ENCODE results near the gene SLC43A1.

DNA sequence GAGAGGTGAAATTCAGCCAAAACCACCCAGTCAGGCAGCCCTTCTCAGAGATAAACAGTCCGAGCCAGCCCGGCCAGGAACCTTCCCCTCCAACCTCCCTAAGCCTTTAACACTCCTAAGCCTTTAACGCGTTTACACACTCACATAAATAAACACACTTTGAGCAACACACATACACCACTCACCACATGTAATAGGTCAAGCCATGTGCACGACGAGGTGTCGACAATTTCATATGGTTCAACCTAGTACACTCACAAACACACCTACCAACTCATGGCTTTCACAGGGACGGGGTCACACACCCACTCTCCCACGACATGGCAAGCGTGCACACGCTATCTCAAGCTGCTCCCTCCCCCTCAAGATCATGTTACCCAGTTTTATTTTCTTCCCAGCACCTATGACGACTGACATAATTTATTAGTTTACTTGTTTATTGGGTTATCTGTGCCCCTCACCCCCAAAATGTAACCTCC is 15.5 kb downstream of the SLC43A1 start:
- no peak for TF ChIP-seq POLR2A (IDR thresholded peaks at IDR 0.05)
- TF ChIP-seq, protein P1, sequence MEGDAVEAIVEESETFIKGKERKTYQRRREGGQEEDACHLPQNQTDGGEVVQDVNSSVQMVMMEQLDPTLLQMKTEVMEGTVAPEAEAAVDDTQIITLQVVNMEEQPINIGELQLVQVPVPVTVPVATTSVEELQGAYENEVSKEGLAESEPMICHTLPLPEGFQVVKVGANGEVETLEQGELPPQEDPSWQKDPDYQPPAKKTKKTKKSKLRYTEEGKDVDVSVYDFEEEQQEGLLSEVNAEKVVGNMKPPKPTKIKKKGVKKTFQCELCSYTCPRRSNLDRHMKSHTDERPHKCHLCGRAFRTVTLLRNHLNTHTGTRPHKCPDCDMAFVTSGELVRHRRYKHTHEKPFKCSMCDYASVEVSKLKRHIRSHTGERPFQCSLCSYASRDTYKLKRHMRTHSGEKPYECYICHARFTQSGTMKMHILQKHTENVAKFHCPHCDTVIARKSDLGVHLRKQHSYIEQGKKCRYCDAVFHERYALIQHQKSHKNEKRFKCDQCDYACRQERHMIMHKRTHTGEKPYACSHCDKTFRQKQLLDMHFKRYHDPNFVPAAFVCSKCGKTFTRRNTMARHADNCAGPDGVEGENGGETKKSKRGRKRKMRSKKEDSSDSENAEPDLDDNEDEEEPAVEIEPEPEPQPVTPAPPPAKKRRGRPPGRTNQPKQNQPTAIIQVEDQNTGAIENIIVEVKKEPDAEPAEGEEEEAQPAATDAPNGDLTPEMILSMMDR (IDR thresholded peaks at IDR 0.05) = no peak

Data from esophagus squamous epithelium (tissue), 4 donors.